ENCODE data around the gene PROKR1.

Gene PROKR1

GRCh38 chr2:68706637-68707036 is 63.3 kb downstream of the PROKR1 start:
- no peak for DNase-seq
